HL-60 (cell line): ENCODE measurements around the gene BBOX1.

Experiments used
- DNase-seq, 2 experiments: peaks; one replicate each; pipeline ENCODE4 v3.0.0-alpha.2; 2010 to 2020; ENCODE audit warnings: low read depth in 1 of 2, low spot score in 1 of 2
- H3K27ac ChIP-seq: fragments of 250-450 bp; sonication (Bioruptor Pico); replicated peaks from 2 replicates; pipeline ENCODE4 v1.5.1; 2020; ENCODE audit warnings: mild to moderate bottlenecking, moderate library complexity
- H3K27me3 ChIP-seq: fragments of 250-450 bp; sonication (Bioruptor Pico); 2 replicates; pipeline ENCODE4 v1.5.1; 2021; ENCODE audit warnings: mild to moderate bottlenecking, moderate library complexity; ENCODE audit not compliant: insufficient read depth, poor library complexity, severe bottlenecking
- H3K4me3 ChIP-seq: replicated peaks from 2 replicates; pipeline ENCODE4 v1.5.1; 2011; ENCODE audit warnings: mild to moderate bottlenecking, control low read depth, low read length; ENCODE audit not compliant: insufficient read depth
- CTCF ChIP-seq: IDR thresholded peaks from one replicate; pipeline ENCODE4 v1.5.1; 2011; ENCODE audit warnings: low read length, control low read depth, inconsistent platforms; ENCODE audit not compliant: insufficient read depth
- GABPA ChIP-seq: IDR thresholded peaks from 2 replicates; pipeline ENCODE4 v1.6.1; 2012; ENCODE audit warnings: low read depth
- POLR2AphosphoS5 ChIP-seq: IDR thresholded peaks from 2 replicates; pipeline ENCODE4 v1.6.1; 2012; ENCODE audit warnings: low read depth
- REST ChIP-seq: IDR thresholded peaks from 2 replicates; pipeline ENCODE4 v1.6.1; 2012; ENCODE audit warnings: low read depth; ENCODE audit not compliant: insufficient replicate concordance
- SPI1 ChIP-seq: IDR thresholded peaks from 2 replicates; pipeline ENCODE4 v1.6.1; 2012; ENCODE audit warnings: low read depth, mild to moderate bottlenecking, borderline replicate concordance

Gene BBOX1

GRCh38 chr11:27085111-27085510 is 44.5 kb downstream of the BBOX1 start:
- no peak for DNase-seq
- no peak for TF ChIP-seq GABPA
- no peak for TF ChIP-seq SPI1
- TF ChIP-seq POLR2AphosphoS5: no peak
- TF ChIP-seq CTCF: no peak
- no peak for TF ChIP-seq REST
- H3K27me3 ChIP-seq: no peaks in the 10 kb centered on the region
- H3K4me3 ChIP-seq: no peak overlapping the region
- no peak overlapping the region for H3K27ac ChIP-seq

- TF ChIP-seq SPI1 (no peak), GABPA (no peak), REST (no peak), POLR2AphosphoS5 (no peak), CTCF (no peak)
Measured at GRCh38 chr11:27085605-27086004, 45.0 kb downstream of the BBOX1 start.

GRCh38 chr11:27087432-27087831 is 46.8 kb downstream of the BBOX1 start:
- Histone ChIP-seq H3K27me3 (no peaks in the 10 kb centered on the region), H3K27ac (no peak overlapping the region), H3K4me3 (no peak overlapping the region)
- no peak for DNase-seq
- TF ChIP-seq POLR2AphosphoS5 (no peak), SPI1 (no peak), GABPA (no peak), REST (no peak), CTCF (no peak)

More at GRCh38 chr11:27085605-27086004, 45.0 kb downstream of the BBOX1 start:
- H3K27ac ChIP-seq: no peak overlapping the region
- H3K4me3 ChIP-seq: no peak overlapping the region
- DNase-seq: no peak
- no peaks in the 10 kb centered on the region for H3K27me3 ChIP-seq
